Measurements from ENCODE around the gene PTGR1. TPM values are rescaled to one million over a fixed set of nuclear protein-coding genes. Genes with fewer than 3 reads are reported as not detected.
A peak's percentile ranks its signal among the peaks of the same experiment; 100 is the strongest.

PTGR1 gene
- total RNA-seq (ENCODE audit: low replicate concordance) = 67.3 and 75.4 TPM in 2 replicates
- long read RNA-seq, transcript PTGR1-205 (10 exons, 1,407 nt) = major isoform, 250 of 385 reads
- long read RNA-seq, transcript PTGR1-207 (11 exons, 1,941 nt) = minor isoform, 20 of 385 reads
- long read RNA-seq, transcript PTGR1-201 (10 exons, 1,223 nt) = minor isoform, 62 of 385 reads
- long read RNA-seq, transcript PTGR1-203 (4 exons, 1,061 nt) = minor isoform, 11 of 385 reads
- long read RNA-seq, partial matches to known transcripts = 8 of 385 reads
- long read RNA-seq, other reads (novel, unspliced or antisense) = 32 of 385 reads

DNA sequence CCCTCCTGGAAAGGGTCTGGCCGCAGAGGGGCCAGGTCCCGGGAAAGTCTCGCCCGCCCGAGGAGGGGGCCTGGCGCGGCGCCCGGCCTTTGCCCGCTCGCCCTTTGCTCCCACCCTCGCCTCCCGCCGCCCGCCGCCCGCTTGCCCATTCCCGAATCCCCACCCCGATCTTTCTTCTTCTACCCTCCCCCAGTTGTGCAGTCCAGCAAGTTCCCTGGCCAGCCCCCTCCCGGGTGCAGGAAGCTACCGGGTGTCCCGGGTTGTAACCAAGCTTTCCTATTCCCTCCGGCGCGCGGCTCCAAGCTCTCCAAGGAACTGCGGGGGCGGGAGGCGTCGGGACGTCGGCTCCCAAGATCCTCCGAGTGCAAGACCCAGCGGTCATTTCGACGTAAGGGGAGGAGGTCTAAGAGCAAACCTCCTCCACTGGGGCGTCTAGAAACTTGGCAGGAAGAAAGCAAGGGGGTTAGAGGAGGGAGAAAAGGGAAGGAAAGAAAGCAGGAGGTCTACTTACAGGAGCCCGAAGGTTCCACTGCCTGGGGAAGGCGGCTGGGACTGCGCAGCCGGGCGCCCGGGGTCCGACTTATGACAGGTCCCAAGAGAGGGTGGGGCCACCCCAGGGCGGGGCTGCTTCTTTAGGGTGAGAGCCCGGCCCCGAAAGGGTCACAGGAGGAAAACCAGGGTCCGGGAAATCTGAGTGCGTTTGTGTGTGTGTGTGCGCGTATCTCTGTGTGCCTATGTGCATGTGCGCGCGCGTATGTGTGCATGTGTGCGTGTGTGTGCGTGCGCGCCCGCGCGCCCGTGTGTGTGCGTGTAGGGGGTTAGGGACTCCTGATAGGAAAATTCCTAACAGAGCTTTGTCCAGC lies at the start of gene PTGR1:
Gene PTGR1, minus strand, starts transcription at position 556 of the 863 bp plus-strand sequence. CDS start 2,225 bp downstream, outside the sequence.
- peak within 1 kb of the TSS; percentile 96 for H3K4me3 Mint-ChIP-seq

DNA sequence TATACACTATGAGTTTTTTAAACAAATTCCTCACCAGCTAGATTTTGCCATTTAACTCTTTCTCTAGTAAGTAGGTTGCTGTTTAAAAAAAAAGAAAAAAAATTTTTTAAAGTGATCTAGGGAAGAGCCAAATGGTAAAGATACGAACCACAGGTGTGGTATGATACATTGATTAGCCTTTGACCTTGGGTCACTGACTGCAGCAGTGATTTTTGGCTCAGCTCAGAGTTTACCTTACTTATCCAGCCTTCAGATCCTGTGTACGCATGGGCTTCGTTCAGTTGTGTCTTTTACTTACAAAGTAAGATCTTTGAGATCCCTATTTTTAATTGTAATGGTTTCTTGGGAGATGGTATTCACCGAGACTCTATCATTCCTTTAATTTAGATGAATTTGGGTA lies 49.6 kb upstream of the PTGR1 start:
- no peak for DNase-seq (ENCODE audit: extremely low spot score, unreplicated experiment)

More for the DNA sequence above, at the start of gene PTGR1:
- H3K9me3 Mint-ChIP-seq = no peaks in the 10 kb centered on the region
- DNase-seq (ENCODE audit: extremely low spot score, unreplicated experiment) = peak; percentile 78
- TF ChIP-seq, protein P1, sequence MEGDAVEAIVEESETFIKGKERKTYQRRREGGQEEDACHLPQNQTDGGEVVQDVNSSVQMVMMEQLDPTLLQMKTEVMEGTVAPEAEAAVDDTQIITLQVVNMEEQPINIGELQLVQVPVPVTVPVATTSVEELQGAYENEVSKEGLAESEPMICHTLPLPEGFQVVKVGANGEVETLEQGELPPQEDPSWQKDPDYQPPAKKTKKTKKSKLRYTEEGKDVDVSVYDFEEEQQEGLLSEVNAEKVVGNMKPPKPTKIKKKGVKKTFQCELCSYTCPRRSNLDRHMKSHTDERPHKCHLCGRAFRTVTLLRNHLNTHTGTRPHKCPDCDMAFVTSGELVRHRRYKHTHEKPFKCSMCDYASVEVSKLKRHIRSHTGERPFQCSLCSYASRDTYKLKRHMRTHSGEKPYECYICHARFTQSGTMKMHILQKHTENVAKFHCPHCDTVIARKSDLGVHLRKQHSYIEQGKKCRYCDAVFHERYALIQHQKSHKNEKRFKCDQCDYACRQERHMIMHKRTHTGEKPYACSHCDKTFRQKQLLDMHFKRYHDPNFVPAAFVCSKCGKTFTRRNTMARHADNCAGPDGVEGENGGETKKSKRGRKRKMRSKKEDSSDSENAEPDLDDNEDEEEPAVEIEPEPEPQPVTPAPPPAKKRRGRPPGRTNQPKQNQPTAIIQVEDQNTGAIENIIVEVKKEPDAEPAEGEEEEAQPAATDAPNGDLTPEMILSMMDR (conservative IDR thresholded peaks at IDR 0.05) = no peak
- no peaks in the 10 kb centered on the region for H3K27me3 Mint-ChIP-seq
- peaks cover 11% of the 10 kb centered on the region for H3K36me3 Mint-ChIP-seq
- peak within 1 kb of the TSS; percentile 85 for H3K27ac Mint-ChIP-seq
- peaks cover 17% of the 10 kb centered on the region for H3K4me1 Mint-ChIP-seq (ENCODE audit: unreplicated experiment)

DNA sequence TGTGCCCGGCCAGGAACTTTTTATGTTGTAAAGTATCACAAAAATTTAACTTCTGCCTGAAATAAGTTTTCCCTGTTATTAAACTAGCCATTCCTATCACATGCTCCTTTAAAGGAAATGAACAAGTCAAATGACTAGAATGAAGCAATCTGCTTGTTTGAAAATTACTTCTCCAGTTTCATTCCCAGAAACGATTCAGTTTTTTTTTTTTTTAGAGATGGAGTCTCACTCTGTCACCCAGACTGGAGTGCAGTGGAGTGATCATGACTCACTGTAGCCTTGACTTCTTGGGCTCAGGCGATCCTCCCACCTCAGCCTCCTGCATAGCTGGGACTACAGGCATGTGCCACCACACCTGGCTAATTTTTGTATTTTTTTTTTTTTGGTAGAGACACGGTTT lies 48.6 kb upstream of the PTGR1 start:
- H3K4me1 Mint-ChIP-seq (ENCODE audit: unreplicated experiment) = no peaks in the 10 kb centered on the region

More for the DNA sequence above, 49.6 kb upstream of the PTGR1 start:
- no peak overlapping the region for H3K4me3 Mint-ChIP-seq
- no peaks in the 10 kb centered on the region for H3K9me3 Mint-ChIP-seq
- H3K27ac Mint-ChIP-seq = no peak overlapping the region
- TF ChIP-seq, protein P1 (conservative IDR thresholded peaks at IDR 0.05) = no peak
- no peaks in the 10 kb centered on the region for H3K27me3 Mint-ChIP-seq
- no peaks in the 10 kb centered on the region for H3K4me1 Mint-ChIP-seq (ENCODE audit: unreplicated experiment)
- H3K36me3 Mint-ChIP-seq = peaks cover 33% of the 10 kb centered on the region

DNA sequence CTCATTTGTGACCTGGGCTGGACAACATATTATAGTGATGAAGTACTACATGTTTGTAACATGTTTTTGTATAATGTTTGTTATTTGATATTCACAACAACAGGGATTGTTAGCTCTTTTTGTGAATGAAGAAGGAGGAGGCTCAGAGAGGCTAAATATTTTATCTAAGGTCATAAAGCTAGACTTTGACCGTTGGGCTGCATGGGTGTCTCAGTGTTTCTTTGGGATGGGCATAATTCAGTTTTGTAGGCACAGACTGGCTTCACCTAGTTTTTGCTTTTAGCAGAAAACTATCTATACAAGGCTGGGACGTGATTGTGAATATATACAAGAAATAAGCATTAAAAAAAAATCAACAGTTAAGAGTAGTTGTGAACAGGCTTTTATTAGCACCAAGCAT lies 47.0 kb upstream of the PTGR1 start:
- H3K4me3 Mint-ChIP-seq = no peak overlapping the region
- H3K36me3 Mint-ChIP-seq = peaks cover 33% of the 10 kb centered on the region
- H3K27ac Mint-ChIP-seq = no peak overlapping the region
- no peaks in the 10 kb centered on the region for H3K9me3 Mint-ChIP-seq
- no peaks in the 10 kb centered on the region for H3K27me3 Mint-ChIP-seq
- TF ChIP-seq, protein P1 (conservative IDR thresholded peaks at IDR 0.05) = no peak
- DNase-seq (ENCODE audit: extremely low spot score, unreplicated experiment) = no peak
- H3K4me1 Mint-ChIP-seq (ENCODE audit: unreplicated experiment) = no peaks in the 10 kb centered on the region

More for the DNA sequence above, 48.6 kb upstream of the PTGR1 start:
- no peak overlapping the region for H3K4me3 Mint-ChIP-seq
- no peaks in the 10 kb centered on the region for H3K27me3 Mint-ChIP-seq
- TF ChIP-seq, protein P1 (conservative IDR thresholded peaks at IDR 0.05) = no peak
- no peaks in the 10 kb centered on the region for H3K9me3 Mint-ChIP-seq
- no peak for DNase-seq (ENCODE audit: extremely low spot score, unreplicated experiment)
- H3K36me3 Mint-ChIP-seq = peaks cover 32% of the 10 kb centered on the region
- no peak overlapping the region for H3K27ac Mint-ChIP-seq

DNA sequence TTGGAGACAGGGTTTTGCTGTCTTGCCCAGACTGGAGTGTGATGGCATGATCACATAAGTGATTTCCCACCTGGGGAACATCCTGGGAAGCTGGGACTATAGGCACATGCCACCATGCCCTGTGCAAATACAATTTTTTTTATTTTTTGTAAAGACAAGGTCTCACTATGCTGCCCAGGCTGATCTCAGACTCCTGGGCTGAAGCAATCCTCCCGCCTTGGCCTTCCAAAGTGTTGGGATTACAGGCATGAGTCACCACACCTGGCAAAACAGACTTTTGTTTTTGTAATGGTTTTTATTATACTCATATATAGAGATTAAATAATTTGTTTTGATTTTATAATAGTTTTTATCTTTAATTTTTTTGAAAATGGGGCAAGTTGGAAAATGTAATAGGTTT lies 46.4 kb upstream of the PTGR1 start:
- H3K36me3 Mint-ChIP-seq = peaks cover 33% of the 10 kb centered on the region
- H3K27me3 Mint-ChIP-seq = no peaks in the 10 kb centered on the region
- no peak overlapping the region for H3K4me3 Mint-ChIP-seq
- no peaks in the 10 kb centered on the region for H3K9me3 Mint-ChIP-seq
- no peak for DNase-seq (ENCODE audit: extremely low spot score, unreplicated experiment)
- TF ChIP-seq, protein P1 (conservative IDR thresholded peaks at IDR 0.05) = no peak
- H3K4me1 Mint-ChIP-seq (ENCODE audit: unreplicated experiment) = no peaks in the 10 kb centered on the region
- H3K27ac Mint-ChIP-seq = no peak overlapping the region

All from type B pancreatic cell (in vitro differentiated cells).